ENCODE data around the gene MIPOL1. TPM values are rescaled to one million over a fixed set of nuclear protein-coding genes. Genes with fewer than 3 reads are reported as not detected.
"Not testable (repeated sequence)": the region's sequence is repeated elsewhere in the genome, so short reads cannot be mapped to it uniquely, and the experiment has no call there.

MIPOL1 gene
- total RNA-seq, 4 donors from 2014 or later, result 11.4 to 25.7 (median 18.9) TPM

GRCh38 chr14:37545174-37545573, 347.4 kb downstream of the MIPOL1 start:
- DNase-seq (ENCODE audit: low spot score in 2 of 2), result no peak
- H3K27me3 ChIP-seq, result no peaks in the 10 kb centered on the region
- H3K36me3 ChIP-seq, result peaks cover 0 to 5% (median 0%) of the 10 kb centered on the region in 3 donors
- H3K4me1 ChIP-seq, result no peaks in the 10 kb centered on the region
- H3K27ac ChIP-seq, result no peak overlapping the region
- H3K9me3 ChIP-seq, result no peaks in the 10 kb centered on the region
- H3K4me3 ChIP-seq, result no peak overlapping the region
- TF ChIP-seq CTCF (IDR thresholded peaks at IDR 0.05), result no peak
- TF ChIP-seq POLR2A (IDR thresholded peaks at IDR 0.05), result no peak
- no peak for TF ChIP-seq EP300 (IDR thresholded peaks at IDR 0.05)

- H3K27ac ChIP-seq, result no peak overlapping the region
Observed at GRCh38 chr14:37546621-37547447, 349.1 kb downstream of the MIPOL1 start.

GRCh38 chr14:37550511-37550910, 352.8 kb downstream of the MIPOL1 start:
- TF ChIP-seq CTCF (IDR thresholded peaks at IDR 0.05) (no peak), POLR2A (IDR thresholded peaks at IDR 0.05) (no peak), EP300 (IDR thresholded peaks at IDR 0.05) (no peak)
- peaks cover 0 to 24% (median 0%) of the 10 kb centered on the region in 4 donors for H3K9me3 ChIP-seq
- no peaks in the 10 kb centered on the region for H3K27me3 ChIP-seq
- 46 to 48% methylated on average over 5 of the region's 5 CpGs for WGBS, 2 donors
- no peaks in the 10 kb centered on the region for H3K4me1 ChIP-seq
- no peak for DNase-seq (ENCODE audit: low spot score in 2 of 2)
- H3K4me3 ChIP-seq, result no peak overlapping the region
- no peak overlapping the region for H3K27ac ChIP-seq
- H3K36me3 ChIP-seq, result no peaks in the 10 kb centered on the region

More at GRCh38 chr14:37546621-37547447, 349.1 kb downstream of the MIPOL1 start:
- peaks cover 0 to 2% (median 0%) of the 10 kb centered on the region in 4 donors for H3K9me3 ChIP-seq
- TF ChIP-seq CTCF (IDR thresholded peaks at IDR 0.05), result no peak
- TF ChIP-seq EP300 (IDR thresholded peaks at IDR 0.05), result no peak
- no peak for TF ChIP-seq POLR2A (IDR thresholded peaks at IDR 0.05)
- no peak for DNase-seq (ENCODE audit: low spot score in 2 of 2)
- H3K4me1 ChIP-seq, result no peaks in the 10 kb centered on the region
- no peak overlapping the region for H3K4me3 ChIP-seq
- no peaks in the 10 kb centered on the region for H3K36me3 ChIP-seq
- no peaks in the 10 kb centered on the region for H3K27me3 ChIP-seq
- WGBS, 2 donors, result 35 to 38% methylated on average over 6 of the region's 6 CpGs

GRCh38 chr14:37551119-37551518, 353.4 kb downstream of the MIPOL1 start:
- no peak for DNase-seq (ENCODE audit: low spot score in 2 of 2)
- Histone ChIP-seq H3K4me3 (no peak overlapping the region), H3K27me3 (no peaks in the 10 kb centered on the region), H3K4me1 (no peaks in the 10 kb centered on the region), H3K9me3 (peaks cover 0 to 24% (median 0%) of the 10 kb centered on the region in 4 donors), H3K27ac (no peak overlapping the region), H3K36me3 (no peaks in the 10 kb centered on the region)
- 96 to 97% methylated on average over 1 of the region's 1 CpG for WGBS, 2 donors
- TF ChIP-seq POLR2A (IDR thresholded peaks at IDR 0.05), result no peak
- no peak for TF ChIP-seq EP300 (IDR thresholded peaks at IDR 0.05)

GRCh38 chr14:37553935-37554550, 356.3 kb downstream of the MIPOL1 start:
- no peak for DNase-seq (ENCODE audit: low spot score in 2 of 2)
- H3K4me3 ChIP-seq, result no peak overlapping the region
- 94 to 98% methylated on average over 1 of the region's 1 CpG for WGBS, 2 donors
- H3K27ac ChIP-seq, result no peak overlapping the region
- H3K9me3 ChIP-seq, result peaks cover 0 to 27% (median 0%) of the 10 kb centered on the region in 4 donors
- H3K4me1 ChIP-seq, result no peaks in the 10 kb centered on the region
- no peaks in the 10 kb centered on the region for H3K36me3 ChIP-seq
- TF ChIP-seq POLR2A (IDR thresholded peaks at IDR 0.05) (no peak), EP300 (IDR thresholded peaks at IDR 0.05) (no peak), CTCF (IDR thresholded peaks at IDR 0.05) (no peak)
- no peaks in the 10 kb centered on the region for H3K27me3 ChIP-seq

- WGBS, 2 donors, result 93% methylated on average over 24 of the region's 33 CpGs; no CpG with 5 or more reads in 1 of the 2 donors
- not testable (repeated sequence) for H3K4me3 ChIP-seq; DNase-seq (ENCODE audit: low spot score in 2 of 2)
Observed at GRCh38 chr14:37555596-37555995, 357.9 kb downstream of the MIPOL1 start.

More at GRCh38 chr14:37555596-37555995, 357.9 kb downstream of the MIPOL1 start:
- H3K4me1 ChIP-seq, H3K36me3 ChIP-seq, H3K27me3 ChIP-seq, H3K27ac ChIP-seq: not testable (repeated sequence)
- peaks cover 0 to 27% (median 0%) of the 10 kb centered on the region in 4 donors for H3K9me3 ChIP-seq

Measured in tibial nerve (tissue), 4 donors.